Panc1 (cell line): ENCODE data around the gene CHST8. TPM values are rescaled to one million over a fixed set of nuclear protein-coding genes. Genes with fewer than 3 reads are reported as not detected.

Source experiments
- ATAC-seq: fragments of 200-7000 bp; cut with Tn5 transposase; 2 replicates; pipeline ENCODE4 v1.9.1; 2020; ENCODE audit warnings: mild to moderate bottlenecking, moderate library complexity
- BruUV-seq: library from RNA; stranded (reverse); fragments of 400-500 nt; replicated peaks from 2 replicates; lab custom pipeline; 2021; lab: Mats Ljungman, UMichigan
- CTCF ChIA-PET: fragments of 300-600 bp; sonication (Branson Sonifier 250); formaldehyde crosslinking; loops from one replicate; lab custom pipeline; 2022; ENCODE audit warnings: antibody characterized with exemption; lab: Charles Lee
- POLR2A ChIA-PET: fragments of 300-600 bp; sonication (Branson Sonifier 250); formaldehyde crosslinking; loops from one replicate; lab custom pipeline; 2022; ENCODE audit warnings: antibody characterized with exemption; lab: Charles Lee
- DNase-seq: peaks from one replicate; pipeline ENCODE4 v3.0.0-alpha.2; 2010; ENCODE audit warnings: low read depth, low spot score
- H3K27ac ChIP-seq: 2 replicates; pipeline ENCODE4 v1.5.1; 2011; ENCODE audit warnings: mild to moderate bottlenecking, low read length, inconsistent platforms
- H3K27me3 ChIP-seq: fragments of 200-500 bp; sonication (Bioruptor generic); 2 replicates; pipeline ENCODE4 v1.6.0; 2014; ENCODE audit warnings: low read length, inconsistent platforms; ENCODE audit not compliant: control insufficient read depth, insufficient read depth
- H3K36me3 ChIP-seq: fragments of 200-500 bp; sonication (Bioruptor generic); 2 replicates; pipeline ENCODE4 v1.5.1; 2014; ENCODE audit warnings: inconsistent platforms, mild to moderate bottlenecking, low read length, moderate library complexity; ENCODE audit not compliant: control insufficient read depth, insufficient read depth
- H3K4me1 ChIP-seq: 2 replicates; pipeline ENCODE4 v1.5.1; 2011; ENCODE audit warnings: inconsistent platforms, mild to moderate bottlenecking, low read length, moderate library complexity; ENCODE audit not compliant: control insufficient read depth, insufficient read depth
- H3K4me3 ChIP-seq, 2 experiments: 2 replicates each; pipeline ENCODE4 v1.5.1; 2011 to 2012; ENCODE audit warnings: low read depth in 2 of 2, low read length in 2 of 2, mild to moderate bottlenecking in 2 of 2, inconsistent platforms in 1 of 2, moderate library complexity in 1 of 2
- H3K9me3 ChIP-seq: fragments of 200-500 bp; sonication (Bioruptor generic); 2 replicates; pipeline ENCODE4 v1.5.1; 2014; ENCODE audit warnings: low read depth, mild to moderate bottlenecking, inconsistent platforms, low read length, moderate library complexity; ENCODE audit not compliant: control insufficient read depth, insufficient read depth
- POLR2AphosphoS5 ChIP-seq: IDR thresholded peaks from 2 replicates; pipeline ENCODE4 v1.6.1; 2012; ENCODE audit warnings: mild to moderate bottlenecking, low read depth, low read length, moderate library complexity
- SIN3A ChIP-seq: IDR thresholded peaks from 2 replicates; pipeline ENCODE4 v1.6.1; 2012; ENCODE audit warnings: low read depth, mild to moderate bottlenecking, low read length, moderate library complexity, borderline replicate concordance; ENCODE audit not compliant: insufficient read depth
- in situ Hi-C: cut with HindIII; loops from 2 replicates; pipeline ENCODE4 v1.10.0; 2016; ENCODE audit warnings: low sequenced_read_pairs, low pct_unique_long_range_greater_than_20kb
- intact Hi-C: fragments of 100-400 bp; cut with micrococcal nuclease; formaldehyde crosslinking; loops from one replicate; pipeline ENCODE4 v1.10.0; 2022; ENCODE audit not compliant: unreplicated experiment
- total RNA-seq: library from RNA; stranded (reverse); gene quantifications from one replicate; pipeline ENCODE4 v1.2.1, GENCODE V29; 2021; ENCODE audit not compliant: unreplicated experiment
- TF ChIP-seq, protein P1 (sequence below), 2 experiments: IDR thresholded peaks; 2 replicates each; pipeline ENCODE4 v1.6.1; 2011 to 2012; ENCODE audit warnings: low read depth in 2 of 2, control low read depth in 1 of 2, low read length in 1 of 2, mild to moderate bottlenecking in 1 of 2, moderate library complexity in 1 of 2; ENCODE audit not compliant: insufficient read depth in 1 of 2
- TF ChIP-seq, protein P2 (sequence below): fragments of 450-650 bp; IDR thresholded peaks from 2 replicates; pipeline ENCODE4 v1.5.1; 2017; ENCODE audit warnings: mild to moderate bottlenecking

Gene CHST8
- total RNA-seq, 1 experiment from 2014 or later, result 0.28 TPM

- TF ChIP-seq POLR2AphosphoS5, result no peak
- TF ChIP-seq, protein P1, sequence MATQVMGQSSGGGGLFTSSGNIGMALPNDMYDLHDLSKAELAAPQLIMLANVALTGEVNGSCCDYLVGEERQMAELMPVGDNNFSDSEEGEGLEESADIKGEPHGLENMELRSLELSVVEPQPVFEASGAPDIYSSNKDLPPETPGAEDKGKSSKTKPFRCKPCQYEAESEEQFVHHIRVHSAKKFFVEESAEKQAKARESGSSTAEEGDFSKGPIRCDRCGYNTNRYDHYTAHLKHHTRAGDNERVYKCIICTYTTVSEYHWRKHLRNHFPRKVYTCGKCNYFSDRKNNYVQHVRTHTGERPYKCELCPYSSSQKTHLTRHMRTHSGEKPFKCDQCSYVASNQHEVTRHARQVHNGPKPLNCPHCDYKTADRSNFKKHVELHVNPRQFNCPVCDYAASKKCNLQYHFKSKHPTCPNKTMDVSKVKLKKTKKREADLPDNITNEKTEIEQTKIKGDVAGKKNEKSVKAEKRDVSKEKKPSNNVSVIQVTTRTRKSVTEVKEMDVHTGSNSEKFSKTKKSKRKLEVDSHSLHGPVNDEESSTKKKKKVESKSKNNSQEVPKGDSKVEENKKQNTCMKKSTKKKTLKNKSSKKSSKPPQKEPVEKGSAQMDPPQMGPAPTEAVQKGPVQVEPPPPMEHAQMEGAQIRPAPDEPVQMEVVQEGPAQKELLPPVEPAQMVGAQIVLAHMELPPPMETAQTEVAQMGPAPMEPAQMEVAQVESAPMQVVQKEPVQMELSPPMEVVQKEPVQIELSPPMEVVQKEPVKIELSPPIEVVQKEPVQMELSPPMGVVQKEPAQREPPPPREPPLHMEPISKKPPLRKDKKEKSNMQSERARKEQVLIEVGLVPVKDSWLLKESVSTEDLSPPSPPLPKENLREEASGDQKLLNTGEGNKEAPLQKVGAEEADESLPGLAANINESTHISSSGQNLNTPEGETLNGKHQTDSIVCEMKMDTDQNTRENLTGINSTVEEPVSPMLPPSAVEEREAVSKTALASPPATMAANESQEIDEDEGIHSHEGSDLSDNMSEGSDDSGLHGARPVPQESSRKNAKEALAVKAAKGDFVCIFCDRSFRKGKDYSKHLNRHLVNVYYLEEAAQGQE (IDR thresholded peaks at IDR 0.05; ENCODE audit: insufficient read depth in 1 of 2, low read depth in 2 of 2, low read length in 1 of 2), result 0 out of 4 replicates have a peak, but pooled peaks of 1 of the 2 experiments have one; percentile 30
- no peak for TF ChIP-seq SIN3A
- ChIA-PET CTCF (interaction anchor here (0.6 kb wide), 1 partner anchor 69 kb away, joined by 3 read pairs; no protein-coding TSS in a partner anchor), POLR2A (no interaction called here)
- Histone ChIP-seq H3K27me3 (peaks cover 48% of the 10 kb centered on the region), H3K4me1 (no peaks in the 10 kb centered on the region), H3K4me3 (no peak overlapping the region), H3K36me3 (no peaks in the 10 kb centered on the region), H3K9me3 (no peaks in the 10 kb centered on the region), H3K27ac (no peak overlapping the region)
- intact Hi-C loops, result no loop called here
- DNase-seq (no peak), ATAC-seq (no peak)
- BruUV-seq, result no TSS peak
- in situ Hi-C loops, result no loop called here
Observed at GRCh38 chr19:33737681-33738371, 116.1 kb downstream of the CHST8 start.

GRCh38 chr19:33740811-33741396 lies 119.2 kb downstream of the CHST8 start:
- no TSS peak for BruUV-seq
- no peak for ATAC-seq
- TF ChIP-seq SIN3A (no peak), POLR2AphosphoS5 (no peak)
- TF ChIP-seq, protein P2, sequence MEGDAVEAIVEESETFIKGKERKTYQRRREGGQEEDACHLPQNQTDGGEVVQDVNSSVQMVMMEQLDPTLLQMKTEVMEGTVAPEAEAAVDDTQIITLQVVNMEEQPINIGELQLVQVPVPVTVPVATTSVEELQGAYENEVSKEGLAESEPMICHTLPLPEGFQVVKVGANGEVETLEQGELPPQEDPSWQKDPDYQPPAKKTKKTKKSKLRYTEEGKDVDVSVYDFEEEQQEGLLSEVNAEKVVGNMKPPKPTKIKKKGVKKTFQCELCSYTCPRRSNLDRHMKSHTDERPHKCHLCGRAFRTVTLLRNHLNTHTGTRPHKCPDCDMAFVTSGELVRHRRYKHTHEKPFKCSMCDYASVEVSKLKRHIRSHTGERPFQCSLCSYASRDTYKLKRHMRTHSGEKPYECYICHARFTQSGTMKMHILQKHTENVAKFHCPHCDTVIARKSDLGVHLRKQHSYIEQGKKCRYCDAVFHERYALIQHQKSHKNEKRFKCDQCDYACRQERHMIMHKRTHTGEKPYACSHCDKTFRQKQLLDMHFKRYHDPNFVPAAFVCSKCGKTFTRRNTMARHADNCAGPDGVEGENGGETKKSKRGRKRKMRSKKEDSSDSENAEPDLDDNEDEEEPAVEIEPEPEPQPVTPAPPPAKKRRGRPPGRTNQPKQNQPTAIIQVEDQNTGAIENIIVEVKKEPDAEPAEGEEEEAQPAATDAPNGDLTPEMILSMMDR, result no peak
- TF ChIP-seq, protein P1 (IDR thresholded peaks at IDR 0.05; ENCODE audit: insufficient read depth in 1 of 2, low read depth in 2 of 2, low read length in 1 of 2), result peak; percentile 96 to 98
- no peak overlapping the region for H3K4me3 ChIP-seq
- H3K4me1 ChIP-seq, result no peaks in the 10 kb centered on the region
- ChIA-PET CTCF (no interaction called here), POLR2A (no interaction called here)
- in situ Hi-C loops (no loop called here), intact Hi-C loops (no loop called here)
- peaks cover 47% of the 10 kb centered on the region for H3K27me3 ChIP-seq
- no peak overlapping the region for H3K27ac ChIP-seq
- no peaks in the 10 kb centered on the region for H3K36me3 ChIP-seq
- H3K9me3 ChIP-seq, result no peaks in the 10 kb centered on the region
- no peak for DNase-seq
